HFFc6 (cell line): ENCODE results near the gene S100A8. TPM values are rescaled to one million over a fixed set of nuclear protein-coding genes. Genes with fewer than 3 reads are reported as not detected.
A peak's percentile ranks its signal among the peaks of the same experiment; 100 is the strongest.
"Not testable (repeated sequence)": the region's sequence is repeated elsewhere in the genome, so short reads cannot be mapped to it uniquely, and the experiment has no call there.

Experiments
- DNase-seq: peaks from one replicate; pipeline ENCODE4 v3.0.0-alpha.2; 2018
- H3K27ac Mint-ChIP-seq: 2 replicates; pipeline ENCODE4 v1.8.0; 2020; ENCODE audit warnings: mild to moderate bottlenecking, mixed read lengths
- H3K27me3 Mint-ChIP-seq: 2 replicates; pipeline ENCODE4 v1.8.0; 2021; ENCODE audit warnings: mild to moderate bottlenecking, moderate library complexity, mixed read lengths; ENCODE audit not compliant: insufficient read depth
- H3K36me3 Mint-ChIP-seq: 2 replicates; pipeline ENCODE4 v1.8.0; 2021; ENCODE audit warnings: low read depth, mixed read lengths
- H3K4me1 Mint-ChIP-seq: 2 replicates; pipeline ENCODE4 v1.8.0; 2020; ENCODE audit warnings: low read depth, mixed read lengths
- H3K4me3 Mint-ChIP-seq: 2 replicates; pipeline ENCODE4 v1.8.0; 2020; ENCODE audit warnings: mild to moderate bottlenecking, moderate library complexity, mixed read lengths
- H3K9me3 Mint-ChIP-seq: 2 replicates; pipeline ENCODE4 v1.8.0; 2020; ENCODE audit warnings: mild to moderate bottlenecking, mixed read lengths
- total RNA-seq, 6 experiments: library from RNA; stranded (reverse); fragmentation: NEBNext Ultra II Directional; extraction: Animal tissue kit (Norgen Biotek cat#: 25700); gene quantifications; 2 replicates in 1 of 6; 3 replicates in 5 of 6; pipeline ENCODE4 v1.2.3, GENCODE V29; 2021
- TF ChIP-seq, protein P1 (sequence below): fragments of 200-600 bp; sonication (generic); IDR thresholded peaks from 2 replicates; pipeline ENCODE4 v1.5.0; 2021; ENCODE audit warnings: antibody characterized with exemption, mild to moderate bottlenecking

S100A8 gene
- total RNA-seq, 6 experiments from 2014 or later = not detected

DNA sequence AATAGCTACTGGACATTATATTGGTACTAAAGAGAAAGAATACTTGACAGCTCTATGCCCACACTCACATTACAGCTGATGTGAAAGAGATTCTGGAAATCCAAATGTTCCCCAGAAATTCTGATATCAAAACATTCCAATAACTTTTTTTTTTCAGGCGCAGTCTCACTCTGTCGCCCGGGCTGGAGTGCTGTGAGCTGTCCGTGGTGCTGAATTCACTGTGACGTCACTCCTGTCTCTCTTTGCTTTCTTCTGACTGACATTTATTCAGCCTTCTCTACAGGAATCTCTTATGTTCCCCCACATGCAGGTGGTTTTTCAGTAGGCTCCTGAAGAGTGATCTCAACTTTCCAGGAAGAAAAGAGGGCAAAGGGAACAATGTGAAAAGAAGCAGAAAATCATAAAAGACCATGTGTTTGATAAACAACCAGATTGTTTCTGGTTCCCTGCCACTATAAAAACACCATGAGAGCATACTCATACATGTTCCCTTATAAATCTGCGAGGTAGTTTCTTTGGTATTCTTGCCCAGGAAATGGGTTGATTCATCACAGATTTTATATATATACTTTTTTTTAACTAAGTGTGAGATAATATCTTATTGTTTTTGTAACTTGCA, 31.7 kb upstream of the S100A8 start:
- peaks cover 17% of the 10 kb centered on the region for H3K27me3 Mint-ChIP-seq
- H3K4me1 Mint-ChIP-seq = no peaks in the 10 kb centered on the region
- no peaks in the 10 kb centered on the region for H3K36me3 Mint-ChIP-seq
- H3K9me3 Mint-ChIP-seq = no peaks in the 10 kb centered on the region
- DNase-seq = peak; percentile 7
- TF ChIP-seq, protein P1, sequence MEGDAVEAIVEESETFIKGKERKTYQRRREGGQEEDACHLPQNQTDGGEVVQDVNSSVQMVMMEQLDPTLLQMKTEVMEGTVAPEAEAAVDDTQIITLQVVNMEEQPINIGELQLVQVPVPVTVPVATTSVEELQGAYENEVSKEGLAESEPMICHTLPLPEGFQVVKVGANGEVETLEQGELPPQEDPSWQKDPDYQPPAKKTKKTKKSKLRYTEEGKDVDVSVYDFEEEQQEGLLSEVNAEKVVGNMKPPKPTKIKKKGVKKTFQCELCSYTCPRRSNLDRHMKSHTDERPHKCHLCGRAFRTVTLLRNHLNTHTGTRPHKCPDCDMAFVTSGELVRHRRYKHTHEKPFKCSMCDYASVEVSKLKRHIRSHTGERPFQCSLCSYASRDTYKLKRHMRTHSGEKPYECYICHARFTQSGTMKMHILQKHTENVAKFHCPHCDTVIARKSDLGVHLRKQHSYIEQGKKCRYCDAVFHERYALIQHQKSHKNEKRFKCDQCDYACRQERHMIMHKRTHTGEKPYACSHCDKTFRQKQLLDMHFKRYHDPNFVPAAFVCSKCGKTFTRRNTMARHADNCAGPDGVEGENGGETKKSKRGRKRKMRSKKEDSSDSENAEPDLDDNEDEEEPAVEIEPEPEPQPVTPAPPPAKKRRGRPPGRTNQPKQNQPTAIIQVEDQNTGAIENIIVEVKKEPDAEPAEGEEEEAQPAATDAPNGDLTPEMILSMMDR = no peak
- no peak overlapping the region for H3K4me3 Mint-ChIP-seq
- no peak overlapping the region for H3K27ac Mint-ChIP-seq

DNA sequence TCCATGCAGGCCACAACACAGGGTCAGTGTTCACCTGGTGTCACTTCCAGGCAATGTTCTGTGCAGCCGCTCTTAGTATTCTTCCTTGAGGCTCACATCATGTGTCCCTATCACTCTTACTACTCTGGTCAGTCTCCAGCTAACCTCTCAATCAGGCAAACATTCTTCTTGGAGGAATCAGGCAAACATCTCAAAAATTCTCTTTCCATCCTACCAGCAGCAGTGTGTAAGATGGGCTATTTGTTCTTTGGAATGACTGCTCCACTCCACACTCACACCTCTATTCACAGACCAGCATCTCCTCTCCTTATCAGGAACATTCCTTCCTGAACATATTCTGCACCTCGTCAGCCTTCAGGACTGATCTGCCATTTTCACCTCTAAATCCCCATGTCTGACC, 29.4 kb upstream of the S100A8 start:
- TF ChIP-seq, protein P1 = no peak
- H3K27ac Mint-ChIP-seq = no peak overlapping the region
- no peak overlapping the region for H3K4me3 Mint-ChIP-seq
- no peaks in the 10 kb centered on the region for H3K9me3 Mint-ChIP-seq
- peaks cover 17% of the 10 kb centered on the region for H3K27me3 Mint-ChIP-seq
- H3K36me3 Mint-ChIP-seq = no peaks in the 10 kb centered on the region
- no peak for DNase-seq
- H3K4me1 Mint-ChIP-seq = no peaks in the 10 kb centered on the region

DNA sequence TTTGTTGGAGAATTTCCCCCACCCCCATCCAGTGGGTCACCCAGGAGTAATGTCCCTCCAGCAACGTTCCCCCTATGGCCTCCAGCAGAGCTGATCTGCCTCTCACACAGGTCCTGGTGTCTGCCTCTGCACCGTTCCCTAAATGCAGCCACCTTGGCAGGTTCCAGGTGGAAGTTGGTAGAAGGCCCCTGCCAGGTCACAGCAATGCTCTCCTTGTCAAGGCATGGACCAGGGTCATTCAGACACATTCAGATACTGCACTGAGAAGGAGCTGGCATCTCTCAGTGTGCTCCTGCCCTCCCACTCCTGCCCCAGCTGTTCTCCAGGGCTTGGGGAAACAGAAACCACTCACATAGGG, 28.5 kb upstream of the S100A8 start:
- not testable (repeated sequence) for H3K9me3 Mint-ChIP-seq

GRCh38 chr1:153418758-153419435, 28.0 kb upstream of the S100A8 start:
- not testable (repeated sequence) for H3K4me1 Mint-ChIP-seq, DNase-seq, H3K4me3 Mint-ChIP-seq, H3K36me3 Mint-ChIP-seq, H3K9me3 Mint-ChIP-seq, H3K27ac Mint-ChIP-seq
- peaks cover 17% of the 10 kb centered on the region for H3K27me3 Mint-ChIP-seq

More for the DNA sequence above, 28.5 kb upstream of the S100A8 start:
- not testable (repeated sequence) for H3K27ac Mint-ChIP-seq, DNase-seq, H3K4me3 Mint-ChIP-seq, H3K36me3 Mint-ChIP-seq, H3K4me1 Mint-ChIP-seq
- peaks cover 17% of the 10 kb centered on the region for H3K27me3 Mint-ChIP-seq

DNA sequence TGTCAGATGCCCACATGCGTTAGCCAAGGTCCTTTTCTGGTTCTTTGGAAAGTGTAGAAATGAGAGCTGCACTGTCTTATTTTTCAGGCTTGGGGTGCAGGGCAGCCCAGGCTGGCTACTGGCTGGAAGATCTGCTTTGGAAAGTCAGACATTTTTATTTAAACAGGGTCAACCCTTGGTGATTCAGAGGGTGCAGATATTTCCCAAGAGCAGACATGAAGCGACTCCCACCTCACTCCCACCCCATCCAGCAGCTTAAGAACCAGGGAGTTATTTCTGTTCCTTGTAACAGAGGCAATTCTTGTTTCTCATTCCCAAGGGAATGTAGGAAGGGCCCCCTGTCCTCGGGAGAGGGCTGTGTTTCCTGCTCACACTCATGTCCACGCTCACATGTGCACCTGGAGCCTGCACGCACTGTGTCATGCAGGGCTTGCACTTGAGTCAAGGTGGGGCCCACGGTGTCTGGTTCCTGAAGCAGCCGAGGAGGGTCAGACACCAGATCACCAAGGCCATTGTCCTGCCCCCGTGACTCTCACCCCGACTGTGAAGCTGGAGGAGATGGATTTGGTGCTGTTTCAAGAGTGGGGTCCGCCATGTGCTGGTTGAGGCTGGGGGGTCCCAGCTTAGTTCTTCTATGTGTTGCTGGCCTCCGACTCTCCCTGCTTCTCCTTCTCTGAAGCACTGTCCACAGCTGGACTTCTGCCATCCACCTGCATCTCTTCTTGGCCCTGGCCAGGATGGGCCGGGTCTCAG, 26.4 kb upstream of the S100A8 start:
- Mint-ChIP-seq H3K27ac (no peak overlapping the region), H3K27me3 (peaks cover 17% of the 10 kb centered on the region), H3K9me3 (no peaks in the 10 kb centered on the region), H3K4me3 (no peak overlapping the region), H3K4me1 (no peaks in the 10 kb centered on the region), H3K36me3 (no peaks in the 10 kb centered on the region)
- TF ChIP-seq, protein P1 = no peak
- no peak for DNase-seq

DNA sequence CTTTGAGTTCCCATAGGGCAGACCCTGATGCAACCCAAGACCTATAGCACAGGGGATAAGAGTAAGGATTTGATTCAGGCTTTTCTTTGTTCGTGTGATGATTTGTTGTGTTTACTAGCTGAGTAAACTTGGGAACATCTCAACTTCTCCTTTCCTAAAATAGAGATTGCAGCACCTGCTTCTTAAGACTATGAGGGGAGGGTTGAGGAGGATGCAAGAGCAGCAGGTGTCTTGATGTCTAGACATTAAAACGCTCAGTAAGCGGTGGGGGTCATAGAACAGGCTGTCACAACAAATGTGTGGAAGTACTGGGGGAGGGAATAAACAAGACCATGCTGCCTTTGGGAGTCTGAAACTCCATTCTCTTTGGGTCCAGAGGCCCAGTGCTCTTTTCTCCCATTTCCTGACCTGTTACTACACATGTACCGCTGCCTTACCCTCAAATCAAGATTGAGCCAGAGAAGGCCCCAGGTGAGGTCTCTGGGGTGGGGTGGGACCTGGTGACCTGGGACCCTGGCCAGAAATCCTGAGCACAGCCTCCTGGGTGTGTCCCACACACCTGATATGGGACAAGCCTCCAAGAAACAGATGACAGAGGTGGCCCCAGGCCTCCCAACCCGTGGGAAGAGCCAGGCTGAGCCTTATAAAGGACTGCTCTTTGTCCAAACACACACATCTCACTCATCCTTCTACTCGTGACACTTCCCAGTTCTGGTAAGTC, 25.1 kb upstream of the S100A8 start, which contains the start of gene S100A7A:
Gene S100A7A (plus strand): TSS at position 671 of the 721 bp plus-strand sequence. CDS start 1,563 bp downstream, outside the sequence.
- Mint-ChIP-seq H3K36me3 (no peaks in the 10 kb centered on the region), H3K4me1 (no peaks in the 10 kb centered on the region), H3K9me3 (no peaks in the 10 kb centered on the region), H3K27me3 (peaks cover 17% of the 10 kb centered on the region), H3K27ac (no peak within 1 kb of the TSS), H3K4me3 (no peak within 1 kb of the TSS)
- DNase-seq = no peak
- TF ChIP-seq, protein P1 = no peak

DNA sequence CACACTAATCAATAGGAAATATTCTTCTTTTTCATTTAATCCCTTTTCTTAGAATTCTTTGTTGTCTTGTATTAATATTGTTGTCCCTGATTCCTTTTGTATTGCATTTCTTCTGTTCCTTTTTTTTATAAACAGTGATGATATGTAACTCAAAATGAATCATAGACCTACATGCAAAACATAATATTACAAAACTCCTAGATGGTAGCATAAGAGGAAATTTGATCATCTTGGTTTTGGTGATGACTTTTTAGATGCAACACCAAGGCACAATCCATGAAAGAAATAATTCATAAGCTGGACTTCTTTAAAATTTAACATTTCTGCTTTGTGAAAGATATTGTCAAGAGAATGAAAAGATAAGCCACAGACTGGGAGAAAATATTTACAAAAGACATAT, 23.1 kb upstream of the S100A8 start:
- H3K4me1 Mint-ChIP-seq, H3K27ac Mint-ChIP-seq, H3K9me3 Mint-ChIP-seq, H3K36me3 Mint-ChIP-seq, DNase-seq, H3K4me3 Mint-ChIP-seq: not testable (repeated sequence)
- peaks cover 13% of the 10 kb centered on the region for H3K27me3 Mint-ChIP-seq

DNA sequence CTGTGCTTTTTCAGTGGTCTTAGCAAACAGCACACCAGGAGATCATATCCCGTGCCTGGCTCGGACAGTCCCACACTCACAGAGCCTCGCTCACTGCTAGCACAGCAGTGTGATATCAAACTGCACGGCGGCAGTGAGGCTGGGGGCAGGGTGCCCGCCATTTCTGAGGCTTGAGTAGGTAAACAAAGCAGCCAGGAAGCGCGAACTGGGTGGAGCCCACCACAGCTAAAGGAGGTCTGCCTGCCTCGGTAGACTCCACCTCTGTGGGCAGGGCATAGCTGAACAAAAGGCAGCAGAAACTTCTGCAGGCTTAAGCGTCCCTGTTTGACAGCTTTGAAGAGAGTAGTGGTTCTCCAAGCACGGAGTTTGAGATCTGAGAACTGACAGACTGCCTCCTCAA, 16.4 kb upstream of the S100A8 start:
- H3K27me3 Mint-ChIP-seq = peaks cover 23% of the 10 kb centered on the region
- H3K4me1 Mint-ChIP-seq, DNase-seq, H3K4me3 Mint-ChIP-seq, H3K9me3 Mint-ChIP-seq, H3K36me3 Mint-ChIP-seq, H3K27ac Mint-ChIP-seq: not testable (repeated sequence)
